A549 (cell line): ENCODE measurements around the gene TASP1. TPM values are rescaled to one million over a fixed set of nuclear protein-coding genes. Genes with fewer than 3 reads are reported as not detected.
A peak's percentile ranks its signal among the peaks of the same experiment; 100 is the strongest.

Experiments
- ATAC-seq, 2 experiments: fragments of 200-7000 bp in 1 of 2; fragments of >200 bp in 1 of 2; cut with Nextera tagmentation in 1 of 2; cut with Tn5 transposase in 1 of 2; 3 replicates each; pipeline versions ENCODE4 v1.8.0 to v1.9.1; 2018 to 2020; ENCODE audit warnings: mild to moderate bottlenecking in 1 of 2, moderate library complexity in 1 of 2
- CTCF ChIA-PET: fragments of 300-600 bp; sonication (Branson Sonifier 250); formaldehyde crosslinking; extraction: SDS; loops from one replicate; lab custom pipeline; 2021; ENCODE audit warnings: antibody characterized with exemption, inconsistent platforms; lab: Yijun Ruan, JAX
- POLR2A ChIA-PET: fragments of 350-600 bp; formaldehyde crosslinking; extraction: SDS; loops from one replicate; lab custom pipeline; 2021; ENCODE audit warnings: antibody characterized with exemption, inconsistent platforms; lab: Yijun Ruan, JAX
- DNase-seq, 2 experiments: peaks; one replicate each; pipeline versions ENCODE4 v3.0.0 to v3.0.0-alpha.2; 2011 to 2016; ENCODE audit warnings: low read depth in 1 of 2, low spot score in 1 of 2
- FAIRE-seq: peaks from 2 replicates; lab custom pipeline; 2011; peaks lifted over from hg19 to GRCh38; lab: Jason Lieb, UNC
- H3K27ac ChIP-seq, 2 experiments: fragments of >200 bp; sonication (Bioruptor Twin); formaldehyde crosslinking; 3 replicates each; pipeline ENCODE4 v1.5.1; 2016 to 2017
- H3K4me1 ChIP-seq: fragments of >200 bp; sonication (Bioruptor Twin); formaldehyde crosslinking; 3 replicates; pipeline ENCODE4 v1.6.1; 2016
- H3K4me2 ChIP-seq: fragments of >200 bp; sonication (Bioruptor Twin); formaldehyde crosslinking; 3 replicates; pipeline ENCODE4 v1.6.1; 2016
- H3K4me3 ChIP-seq: fragments of >200 bp; sonication (Bioruptor Twin); formaldehyde crosslinking; 3 replicates; pipeline ENCODE4 v1.5.1; 2016
- H3K9me3 ChIP-seq: fragments of >200 bp; sonication (Bioruptor Twin); formaldehyde crosslinking; 3 replicates; pipeline ENCODE4 v1.6.1; 2016
- BHLHE40 ChIP-seq: IDR thresholded peaks from 2 replicates; pipeline ENCODE4 v1.6.1; 2012; ENCODE audit warnings: low read depth, low read length, inconsistent platforms
- CBX8 ChIP-seq: fragments of 200-600 bp; sonication (generic); IDR thresholded peaks from 2 replicates; pipeline ENCODE4 v1.6.1; 2016
- CEBPB ChIP-seq, 2 experiments: fragments of >200 bp in 1 of 2; sonication (Bioruptor Twin) in 1 of 2; formaldehyde crosslinking in 1 of 2; IDR thresholded peaks; 2 replicates each; pipeline ENCODE4 v1.6.1; 2012 to 2016
- EHMT2 ChIP-seq: fragments of 200-600 bp; sonication (generic); IDR thresholded peaks from 2 replicates; pipeline ENCODE4 v1.6.1; 2016; ENCODE audit warnings: antibody characterized with exemption, low read depth, mild to moderate bottlenecking, moderate library complexity
- ESRRA ChIP-seq: fragments of 150-350 bp; IDR thresholded peaks from 2 replicates; pipeline ENCODE4 v1.6.1; 2014; ENCODE audit warnings: mild to moderate bottlenecking, low read length, borderline replicate concordance
- FOSL2 ChIP-seq, 2 experiments: fragments of 450-650 bp in 1 of 2; fragments of >200 bp in 1 of 2; sonication (Bioruptor Twin) in 1 of 2; formaldehyde crosslinking; IDR thresholded peaks; 2 replicates each; pipeline versions ENCODE4 v1.5.0 to v1.6.1; 2016 to 2020; ENCODE audit warnings: mild to moderate bottlenecking in 1 of 2, moderate library complexity in 1 of 2
- FOXS1 ChIP-seq: fragments of 250-450 bp; sonication (Bioruptor Pico); IDR thresholded peaks from 2 replicates; pipeline ENCODE4 v1.5.0; 2020; ENCODE audit warnings: mild to moderate bottlenecking, moderate library complexity
- KDM5A ChIP-seq: fragments of 200-600 bp; sonication (generic); IDR thresholded peaks from 2 replicates; pipeline ENCODE4 v1.6.1; 2016; ENCODE audit warnings: antibody characterized with exemption, mild to moderate bottlenecking
- MAZ ChIP-seq: fragments of 150-350 bp; IDR thresholded peaks from 2 replicates; pipeline ENCODE4 v1.6.1; 2014; ENCODE audit warnings: antibody characterized with exemption, low read depth, low read length, borderline replicate concordance
- NFE2L2 ChIP-seq: fragments of 150-350 bp; conservative IDR thresholded peaks from 2 replicates; pipeline ENCODE4 v1.6.1; 2014; ENCODE audit warnings: low read length
- NPAS2 ChIP-seq: fragments of 250-450 bp; sonication (Bioruptor Pico); IDR thresholded peaks from 2 replicates; pipeline ENCODE4 v1.8.0; 2022; ENCODE audit warnings: mild to moderate bottlenecking, moderate library complexity, borderline replicate concordance
- NR3C1 ChIP-seq: fragments of >200 bp; sonication (Bioruptor Twin); formaldehyde crosslinking; IDR thresholded peaks from 3 replicates; pipeline ENCODE4 v1.6.1; 2017
- RAD21 ChIP-seq, 2 experiments: fragments of >200 bp in 1 of 2; sonication (Bioruptor Twin) in 1 of 2; formaldehyde crosslinking in 1 of 2; IDR thresholded peaks in 1 of 2; conservative IDR thresholded peaks in 1 of 2; 2 replicates in 1 of 2; 3 replicates in 1 of 2; pipeline ENCODE4 v1.6.1; 2012 to 2018; ENCODE audit warnings: inconsistent platforms in 1 of 2
- RARB ChIP-seq: fragments of 250-450 bp; sonication (Bioruptor Pico); IDR thresholded peaks from 2 replicates; pipeline ENCODE4 v1.8.0; 2021; ENCODE audit warnings: mild to moderate bottlenecking, moderate library complexity
- RFX5 ChIP-seq: fragments of 450-650 bp; IDR thresholded peaks from 2 replicates; pipeline ENCODE4 v1.7.1; 2014; ENCODE audit warnings: antibody characterized with exemption, mild to moderate bottlenecking, moderate library complexity
- RNF2 ChIP-seq: fragments of 200-600 bp; sonication (generic); IDR thresholded peaks from 2 replicates; pipeline ENCODE4 v1.6.1; 2016; ENCODE audit warnings: low read depth, mild to moderate bottlenecking, antibody characterized with exemption, moderate library complexity, borderline replicate concordance
- SREBF2 ChIP-seq: fragments of 450-650 bp; IDR thresholded peaks from 2 replicates; pipeline ENCODE4 v1.6.1; 2014; ENCODE audit warnings: mild to moderate bottlenecking, moderate library complexity
- ZNF302 ChIP-seq: fragments of 250-450 bp; sonication (Bioruptor Pico); IDR thresholded peaks from 2 replicates; pipeline ENCODE4 v1.9.0; 2021; ENCODE audit warnings: inconsistent platforms, mild to moderate bottlenecking, moderate library complexity
- ZSCAN20 ChIP-seq: fragments of 250-450 bp; sonication (Bioruptor Pico); IDR thresholded peaks from 2 replicates; pipeline ENCODE4 v1.8.0; 2022; ENCODE audit warnings: mild to moderate bottlenecking, moderate library complexity
- WGBS: methylation state at CpG from one replicate; pipeline ENCODE4 v1.1.6; 2017; ENCODE audit errors: missing lambda C conversion rate; 5-methylcytosine and 5-hydroxymethylcytosine counted together
- polyA plus RNA-seq, 4 experiments: library from polyadenylated mRNA; depleted of rRNA in 3 of 4; stranded (reverse); fragments of >200 nt; fragmentation: RNase III in 1 of 4; extraction: RNeasy Plus Mini Kit Qiagen cat#74134 plus additional on column Dnase treatment in 1 of 4; gene quantifications; 2 replicates in 3 of 4; 3 replicates in 1 of 4; pipeline ENCODE4 v1.2.3, GENCODE V29; 2011 to 2017
- TF ChIP-seq, protein P1 (sequence below): fragments of 250-450 bp; sonication (Bioruptor Pico); IDR thresholded peaks from 2 replicates; pipeline ENCODE4 v1.5.0; 2020; ENCODE audit warnings: low read depth, mild to moderate bottlenecking, moderate library complexity
- TF ChIP-seq, protein P2 (sequence below): fragments of >200 bp; sonication (Bioruptor Twin); formaldehyde crosslinking; IDR thresholded peaks from 3 replicates; pipeline ENCODE4 v1.6.1; 2016
- TF ChIP-seq, protein P3 (sequence below): fragments of 200-600 bp; sonication (generic); IDR thresholded peaks from 2 replicates; pipeline ENCODE4 v1.6.1; 2016; ENCODE audit warnings: antibody characterized with exemption, mild to moderate bottlenecking, moderate library complexity

TASP1 gene
- polyA plus RNA-seq, 2 of the 4 experiments (the other 2 are of a cell fraction), result 9.5 to 18.2 TPM

DNA sequence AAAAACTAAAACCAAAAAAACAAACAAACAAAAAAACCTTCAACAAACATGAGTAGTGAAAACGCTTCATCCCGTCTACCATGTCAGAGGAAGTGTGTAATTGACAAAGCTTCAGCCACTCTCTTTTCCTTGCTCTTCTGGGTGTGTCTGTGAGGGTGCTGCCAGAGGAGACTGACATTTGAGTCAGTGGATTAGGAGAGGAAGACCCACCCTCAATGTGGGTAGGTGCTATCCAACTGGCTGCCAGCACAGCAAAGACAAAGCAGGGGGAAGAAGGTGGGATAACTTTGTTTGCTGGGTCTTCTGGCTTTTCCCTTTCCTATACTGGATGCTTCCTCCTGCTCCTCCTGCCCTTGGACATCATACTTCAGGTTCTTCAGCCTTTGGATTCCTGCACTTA is 145.6 kb downstream of the TASP1 start:
- TF ChIP-seq EHMT2 (no peak), SREBF2 (no peak), CEBPB (IDR thresholded peaks at IDR 0.05) (no peak), KDM5A (no peak), ZSCAN20 (CRISPR knock-in tag) (no peak), FOXS1 (CRISPR knock-in tag) (no peak)
- TF ChIP-seq, protein P1, sequence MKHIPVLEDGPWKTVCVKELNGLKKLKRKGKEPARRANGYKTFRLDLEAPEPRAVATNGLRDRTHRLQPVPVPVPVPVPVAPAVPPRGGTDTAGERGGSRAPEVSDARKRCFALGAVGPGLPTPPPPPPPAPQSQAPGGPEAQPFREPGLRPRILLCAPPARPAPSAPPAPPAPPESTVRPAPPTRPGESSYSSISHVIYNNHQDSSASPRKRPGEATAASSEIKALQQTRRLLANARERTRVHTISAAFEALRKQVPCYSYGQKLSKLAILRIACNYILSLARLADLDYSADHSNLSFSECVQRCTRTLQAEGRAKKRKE (CRISPR knock-in tag), result no peak
- TF ChIP-seq, protein P2, sequence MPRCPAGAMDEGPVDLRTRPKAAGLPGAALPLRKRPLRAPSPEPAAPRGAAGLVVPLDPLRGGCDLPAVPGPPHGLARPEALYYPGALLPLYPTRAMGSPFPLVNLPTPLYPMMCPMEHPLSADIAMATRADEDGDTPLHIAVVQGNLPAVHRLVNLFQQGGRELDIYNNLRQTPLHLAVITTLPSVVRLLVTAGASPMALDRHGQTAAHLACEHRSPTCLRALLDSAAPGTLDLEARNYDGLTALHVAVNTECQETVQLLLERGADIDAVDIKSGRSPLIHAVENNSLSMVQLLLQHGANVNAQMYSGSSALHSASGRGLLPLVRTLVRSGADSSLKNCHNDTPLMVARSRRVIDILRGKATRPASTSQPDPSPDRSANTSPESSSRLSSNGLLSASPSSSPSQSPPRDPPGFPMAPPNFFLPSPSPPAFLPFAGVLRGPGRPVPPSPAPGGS, result no peak
- DNase-seq (no peak), FAIRE-seq (no peak), ATAC-seq (no peak)
- ChIA-PET CTCF (interaction anchor here (1.1 kb wide), 1 partner anchor 51 kb away, joined by 3 read pairs; no protein-coding TSS in a partner anchor), POLR2A (no interaction called here)
- H3K4me2 ChIP-seq, result no peak overlapping the region
- peaks cover 17% of the 10 kb centered on the region for H3K9me3 ChIP-seq
- peak overlapping the region in 1 of 2 experiments; percentile 19; a peak in 1 of 6 replicates for H3K27ac ChIP-seq
- H3K4me1 ChIP-seq, result peaks cover 21% of the 10 kb centered on the region; the same call in 2 of the 3 replicates
- WGBS, result 44% methylated on average over 2 of the region's 2 CpGs
- no peak overlapping the region for H3K4me3 ChIP-seq

DNA sequence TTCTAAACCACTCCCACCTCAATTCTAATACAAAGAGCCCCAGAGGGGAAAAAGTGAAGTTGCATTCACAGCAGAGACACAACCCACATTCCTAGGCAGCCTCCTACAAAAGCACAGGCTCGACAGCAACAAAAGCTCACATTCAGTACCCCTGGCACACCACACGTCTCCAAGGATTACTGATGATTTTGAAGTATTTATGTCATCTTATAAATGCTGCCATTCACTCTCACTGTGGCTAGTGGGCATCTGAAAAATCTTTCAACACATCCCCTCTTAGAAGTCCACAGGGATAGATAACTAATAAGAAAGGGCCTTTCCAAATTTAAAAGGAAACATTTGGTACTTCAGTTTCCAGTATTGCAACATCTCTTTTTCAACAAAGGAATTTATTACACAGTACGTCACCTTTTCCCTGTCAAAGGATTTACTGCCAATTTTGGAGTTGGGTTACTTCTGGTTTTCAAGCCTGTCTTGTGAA is 146.7 kb downstream of the TASP1 start:
- TF ChIP-seq RAD21 (conservative IDR thresholded peaks at IDR 0.05 in 1 of 2, IDR thresholded peaks at IDR 0.05 in 1 of 2) (no peak), CEBPB (IDR thresholded peaks at IDR 0.05) (peak; percentile 48 to 73; a peak in 3 of 4 replicates), RARB (CRISPR knock-in tag) (no peak)
- H3K4me3 ChIP-seq, result no peak overlapping the region
- FAIRE-seq, result no peak
- peaks cover 21% of the 10 kb centered on the region; the same call in 2 of the 3 replicates for H3K4me1 ChIP-seq
- peak overlapping the region; percentile 32; the same call in 2 of the 3 replicates for H3K4me2 ChIP-seq
- 52% methylated on average over 3 of the region's 3 CpGs for WGBS
- ChIA-PET CTCF (interaction anchor here (1.1 kb wide), 1 partner anchor 50 kb away, joined by 3 read pairs; no protein-coding TSS in a partner anchor), POLR2A (interaction anchor here (0.6 kb wide), 1 partner anchor 25 kb away, joined by 4 read pairs; no protein-coding TSS in a partner anchor)
- peak; percentile 74 to 75; a peak in 5 of 6 replicates for ATAC-seq
- H3K9me3 ChIP-seq, result peaks cover 6% of the 10 kb centered on the region
- peak; percentile 25 to 31 for DNase-seq
- 0 out of 6 replicates have a peak overlapping the region, but pooled peaks of 1 of the 2 experiments have one; percentile 7 for H3K27ac ChIP-seq

DNA sequence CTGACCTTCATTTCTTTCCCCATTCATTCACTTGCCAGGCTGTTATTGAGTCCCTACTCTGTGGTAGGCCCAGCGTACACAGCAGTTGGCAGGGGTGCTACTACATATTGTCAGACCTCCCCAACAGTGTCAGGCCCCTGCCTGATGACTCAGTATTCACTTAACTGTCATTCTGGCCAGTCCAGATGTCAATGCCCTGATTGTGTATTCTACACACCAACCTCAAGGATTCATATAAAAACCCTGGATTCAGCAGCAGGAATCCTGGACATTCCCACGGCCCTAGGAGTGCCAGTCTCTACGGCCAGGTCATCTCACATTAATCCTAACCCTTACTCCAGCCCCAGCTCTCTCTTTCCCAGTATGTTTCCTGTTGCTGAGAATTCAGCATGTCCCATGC is 151.5 kb downstream of the TASP1 start:
- H3K9me3 ChIP-seq, result no peaks in the 10 kb centered on the region
- H3K4me1 ChIP-seq, result peaks cover 8% of the 10 kb centered on the region; the same call in 2 of the 3 replicates
- WGBS, result 85% methylated on average over 3 of the region's 3 CpGs
- no peak for FAIRE-seq
- TF ChIP-seq RFX5 (no peak), RNF2 (no peak), MAZ (no peak), NR3C1 (no peak), CBX8 (no peak), ESRRA (no peak), RAD21 (conservative IDR thresholded peaks at IDR 0.05 in 1 of 2, IDR thresholded peaks at IDR 0.05 in 1 of 2) (no peak), NFE2L2 (no peak), BHLHE40 (no peak), FOSL2 (IDR thresholded peaks at IDR 0.05) (no peak), FOSL2 (CRISPR knock-in tag; IDR thresholded peaks at IDR 0.05) (no peak), ZNF302 (no peak), SREBF2 (no peak), NPAS2 (no peak)
- TF ChIP-seq, protein P3, sequence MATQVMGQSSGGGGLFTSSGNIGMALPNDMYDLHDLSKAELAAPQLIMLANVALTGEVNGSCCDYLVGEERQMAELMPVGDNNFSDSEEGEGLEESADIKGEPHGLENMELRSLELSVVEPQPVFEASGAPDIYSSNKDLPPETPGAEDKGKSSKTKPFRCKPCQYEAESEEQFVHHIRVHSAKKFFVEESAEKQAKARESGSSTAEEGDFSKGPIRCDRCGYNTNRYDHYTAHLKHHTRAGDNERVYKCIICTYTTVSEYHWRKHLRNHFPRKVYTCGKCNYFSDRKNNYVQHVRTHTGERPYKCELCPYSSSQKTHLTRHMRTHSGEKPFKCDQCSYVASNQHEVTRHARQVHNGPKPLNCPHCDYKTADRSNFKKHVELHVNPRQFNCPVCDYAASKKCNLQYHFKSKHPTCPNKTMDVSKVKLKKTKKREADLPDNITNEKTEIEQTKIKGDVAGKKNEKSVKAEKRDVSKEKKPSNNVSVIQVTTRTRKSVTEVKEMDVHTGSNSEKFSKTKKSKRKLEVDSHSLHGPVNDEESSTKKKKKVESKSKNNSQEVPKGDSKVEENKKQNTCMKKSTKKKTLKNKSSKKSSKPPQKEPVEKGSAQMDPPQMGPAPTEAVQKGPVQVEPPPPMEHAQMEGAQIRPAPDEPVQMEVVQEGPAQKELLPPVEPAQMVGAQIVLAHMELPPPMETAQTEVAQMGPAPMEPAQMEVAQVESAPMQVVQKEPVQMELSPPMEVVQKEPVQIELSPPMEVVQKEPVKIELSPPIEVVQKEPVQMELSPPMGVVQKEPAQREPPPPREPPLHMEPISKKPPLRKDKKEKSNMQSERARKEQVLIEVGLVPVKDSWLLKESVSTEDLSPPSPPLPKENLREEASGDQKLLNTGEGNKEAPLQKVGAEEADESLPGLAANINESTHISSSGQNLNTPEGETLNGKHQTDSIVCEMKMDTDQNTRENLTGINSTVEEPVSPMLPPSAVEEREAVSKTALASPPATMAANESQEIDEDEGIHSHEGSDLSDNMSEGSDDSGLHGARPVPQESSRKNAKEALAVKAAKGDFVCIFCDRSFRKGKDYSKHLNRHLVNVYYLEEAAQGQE, result no peak
- H3K4me2 ChIP-seq, result no peak overlapping the region
- no peak overlapping the region for H3K4me3 ChIP-seq
- no peak for DNase-seq
- no peak overlapping the region for H3K27ac ChIP-seq
- POLR2A ChIA-PET, result no interaction called here
- CTCF ChIA-PET, result interaction anchor here (0.6 to 1.0 kb wide), 2 partner anchors 59 to 553 kb away, joined by 3 read pairs; no protein-coding TSS in a partner anchor
- no peak for ATAC-seq
